ENCODE measurements around the gene FOXJ3. TPM values are rescaled to one million over a fixed set of nuclear protein-coding genes. Genes with fewer than 3 reads are reported as not detected.

Gene FOXJ3
- total and polyA plus RNA-seq, 2 of the 4 experiments (the other 2 are of a cell fraction) = 16.7 to 30.5 TPM

GRCh38 chr1:42141978-42142377, 193.1 kb downstream of the FOXJ3 start:
- H3K56ac ChIP-seq (ENCODE audit: extremely low read depth, insufficient read depth, low read length) = no peak overlapping the region
- H2BK120ac ChIP-seq (ENCODE audit: low read depth, low read length) = no peak overlapping the region
- H3K4me3 ChIP-seq (ENCODE audit: insufficient read depth, low read depth, low read length) = no peak overlapping the region
- no peak overlapping the region for H3K18ac ChIP-seq (ENCODE audit: low read depth, low read length)
- H2AFZ ChIP-seq (replicated peaks; ENCODE audit: low read length, poor library complexity) = no peak overlapping the region
- no peak overlapping the region for H2AK5ac ChIP-seq (ENCODE audit: low read depth, low read length)
- no peak for DNase-seq
- no peak overlapping the region for H3K14ac ChIP-seq (replicated peaks; ENCODE audit: low read depth, low read length)
- intact Hi-C loops (cut with micrococcal nuclease) = loop anchor here (10.0 kb wide), 3 partner anchors 327 to 543 kb away; partner anchors contain the start of genes PPIH and YBX1
- no peak overlapping the region for H4K8ac ChIP-seq (ENCODE audit: low read depth in 2 of 2, low read length in 2 of 2)
- ChIA-PET CTCF (interaction anchor here (1.7 kb wide), 1 partner anchor 32 kb away, joined by 5 read pairs; no protein-coding TSS in a partner anchor), POLR2A (ENCODE audit: unreplicated experiment) (no interaction called here)
- no peak overlapping the region for H3K9ac ChIP-seq (ENCODE audit: low read depth, low read length)
- TF ChIP-seq MAZ (IDR thresholded peaks at IDR 0.05; ENCODE audit: borderline replicate concordance, low read depth, low read length) (no peak), MAFK (IDR thresholded peaks at IDR 0.05; ENCODE audit: low read depth, low read length) (no peak), FOS (IDR thresholded peaks at IDR 0.05; ENCODE audit: low read depth, low read length) (no peak), RCOR1 (IDR thresholded peaks at IDR 0.05; ENCODE audit: insufficient replicate concordance, low read length) (no peak), POLR2A (IDR thresholded peaks at IDR 0.05; ENCODE audit: low read depth, low read length) (no peak), MXI1 (IDR thresholded peaks at IDR 0.05; ENCODE audit: borderline replicate concordance, low read depth, low read length) (no peak), RFX5 (IDR thresholded peaks at IDR 0.05; ENCODE audit: low read depth, low read length) (no peak), ELK1 (IDR thresholded peaks at IDR 0.05; ENCODE audit: borderline replicate concordance, low read depth, low read length) (no peak), NFE2L2 (IDR thresholded peaks at IDR 0.05; ENCODE audit: low read depth, low read length) (no peak), BHLHE40 (IDR thresholded peaks at IDR 0.05; ENCODE audit: low read depth, low read length) (no peak), CEBPB (IDR thresholded peaks at IDR 0.05; ENCODE audit: low read depth, low read length) (no peak), CHD1 (IDR thresholded peaks at IDR 0.05; ENCODE audit: low read depth, low read length) (no peak), SMC3 (IDR thresholded peaks at IDR 0.05; ENCODE audit: low read depth, low read length) (no peak), RAD21 (IDR thresholded peaks at IDR 0.05; ENCODE audit: low read length) (no peak)
- TF ChIP-seq, protein P1, sequence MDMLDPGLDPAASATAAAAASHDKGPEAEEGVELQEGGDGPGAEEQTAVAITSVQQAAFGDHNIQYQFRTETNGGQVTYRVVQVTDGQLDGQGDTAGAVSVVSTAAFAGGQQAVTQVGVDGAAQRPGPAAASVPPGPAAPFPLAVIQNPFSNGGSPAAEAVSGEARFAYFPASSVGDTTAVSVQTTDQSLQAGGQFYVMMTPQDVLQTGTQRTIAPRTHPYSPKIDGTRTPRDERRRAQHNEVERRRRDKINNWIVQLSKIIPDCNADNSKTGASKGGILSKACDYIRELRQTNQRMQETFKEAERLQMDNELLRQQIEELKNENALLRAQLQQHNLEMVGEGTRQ (IDR thresholded peaks at IDR 0.05; ENCODE audit: low read depth, low read length) = no peak
- TF ChIP-seq, protein P2, sequence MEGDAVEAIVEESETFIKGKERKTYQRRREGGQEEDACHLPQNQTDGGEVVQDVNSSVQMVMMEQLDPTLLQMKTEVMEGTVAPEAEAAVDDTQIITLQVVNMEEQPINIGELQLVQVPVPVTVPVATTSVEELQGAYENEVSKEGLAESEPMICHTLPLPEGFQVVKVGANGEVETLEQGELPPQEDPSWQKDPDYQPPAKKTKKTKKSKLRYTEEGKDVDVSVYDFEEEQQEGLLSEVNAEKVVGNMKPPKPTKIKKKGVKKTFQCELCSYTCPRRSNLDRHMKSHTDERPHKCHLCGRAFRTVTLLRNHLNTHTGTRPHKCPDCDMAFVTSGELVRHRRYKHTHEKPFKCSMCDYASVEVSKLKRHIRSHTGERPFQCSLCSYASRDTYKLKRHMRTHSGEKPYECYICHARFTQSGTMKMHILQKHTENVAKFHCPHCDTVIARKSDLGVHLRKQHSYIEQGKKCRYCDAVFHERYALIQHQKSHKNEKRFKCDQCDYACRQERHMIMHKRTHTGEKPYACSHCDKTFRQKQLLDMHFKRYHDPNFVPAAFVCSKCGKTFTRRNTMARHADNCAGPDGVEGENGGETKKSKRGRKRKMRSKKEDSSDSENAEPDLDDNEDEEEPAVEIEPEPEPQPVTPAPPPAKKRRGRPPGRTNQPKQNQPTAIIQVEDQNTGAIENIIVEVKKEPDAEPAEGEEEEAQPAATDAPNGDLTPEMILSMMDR (conservative IDR thresholded peaks at IDR 0.05; ENCODE audit: low read depth, low read length) = no peak
- dilution Hi-C loops (cut with HindIII; ENCODE audit: low sequenced_read_pairs, unreplicated experiment) = no loop called here
- H3K79me1 ChIP-seq (ENCODE audit: low read depth in 1 of 2, low read length in 2 of 2) = no peaks in the 10 kb centered on the region
- H3K4ac ChIP-seq (ENCODE audit: low read depth, low read length) = no peak overlapping the region
- H2AK9ac ChIP-seq (replicated peaks; ENCODE audit: low read depth, low read length, poor library complexity) = no peak overlapping the region
- in situ Hi-C loops (cut with MboI; ENCODE audit: low sequenced_read_pairs) = loop anchor here (10.0 kb wide), 1 partner anchor 567 kb away; no protein-coding TSS in a partner anchor
- no peak overlapping the region for H3K23ac ChIP-seq (ENCODE audit: low read depth, low read length)
- no peaks in the 10 kb centered on the region for H3K9me3 ChIP-seq (ENCODE audit: control insufficient read depth, insufficient read depth, low read length)
- no TSS peak for BruUV-seq (replicated peaks)
- H2BK20ac ChIP-seq (ENCODE audit: low read depth, low read length) = no peak overlapping the region
- H3K4me1 ChIP-seq (ENCODE audit: control insufficient read depth, insufficient read depth, low read length) = no peaks in the 10 kb centered on the region
- peaks cover 52% of the 10 kb centered on the region for H3K27me3 ChIP-seq (ENCODE audit: control insufficient read depth, insufficient read depth, low read length)
- H3K9me1 ChIP-seq (ENCODE audit: insufficient read depth, low read length) = no peaks in the 10 kb centered on the region; the same call in 1 of the 2 replicates
- H3K36me3 ChIP-seq (ENCODE audit: control insufficient read depth, insufficient read depth, low read length) = no peaks in the 10 kb centered on the region
- no peak for ATAC-seq (ENCODE audit: low read depth)
- no peak overlapping the region for H3K4me2 ChIP-seq (ENCODE audit: low read depth, low read length)
- H4K5ac ChIP-seq (ENCODE audit: low read depth, low read length) = no peak overlapping the region
- no CpG with 5 or more reads among the region's 5 CpGs for WGBS, 2 experiments (ENCODE audit: extremely low coverage in 2 of 2, insufficient read length in 1 of 2)
- no peak overlapping the region for H2BK5ac ChIP-seq (ENCODE audit: low read depth, low read length, poor library complexity, severe bottlenecking)
- H2BK15ac ChIP-seq (ENCODE audit: low read depth, low read length) = no peak overlapping the region
- H3K27ac ChIP-seq (ENCODE audit: insufficient read depth, low read length) = no peak overlapping the region
- no peaks in the 10 kb centered on the region for H4K20me1 ChIP-seq (ENCODE audit: insufficient read depth, low read length)
- H4K91ac ChIP-seq (ENCODE audit: insufficient read depth, low read depth, low read length) = no peak overlapping the region

Data from IMR-90 (cell line).